Measurements from ENCODE around the gene CSMD2.

Gene CSMD2

GRCh38 chr1:33895976-33896375 is 269.1 kb downstream of the CSMD2 start:
- no peak for DNase-seq

- DNase-seq, result no peak
Measured at GRCh38 chr1:33895396-33895795, 269.6 kb downstream of the CSMD2 start.

GRCh38 chr1:33893147-33893830 is 271.7 kb downstream of the CSMD2 start:
- DNase-seq, result no peak

DNA sequence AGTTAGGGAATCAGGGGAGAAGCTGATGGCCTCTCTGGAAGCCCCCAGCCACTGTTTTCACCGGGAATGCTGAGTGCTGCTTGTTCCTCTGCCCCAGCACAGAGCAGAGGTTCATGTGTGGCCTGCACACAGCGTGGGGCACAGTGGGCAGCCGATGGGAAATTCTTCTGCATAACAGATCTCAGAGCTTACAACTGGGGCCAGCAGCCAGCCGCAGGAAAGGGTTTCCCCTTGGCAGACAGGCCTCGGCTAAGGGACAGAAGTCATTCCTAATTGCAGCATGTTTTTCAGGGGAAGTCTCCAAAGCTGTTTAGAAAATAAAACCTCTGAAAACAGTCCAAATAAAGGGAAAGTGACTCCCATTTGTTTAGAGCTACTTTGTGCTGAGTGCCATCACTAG is 278.5 kb downstream of the CSMD2 start:
- no peak for DNase-seq

- DNase-seq, result no peak
Measured at GRCh38 chr1:33880305-33880704, 284.7 kb downstream of the CSMD2 start.

DNA sequence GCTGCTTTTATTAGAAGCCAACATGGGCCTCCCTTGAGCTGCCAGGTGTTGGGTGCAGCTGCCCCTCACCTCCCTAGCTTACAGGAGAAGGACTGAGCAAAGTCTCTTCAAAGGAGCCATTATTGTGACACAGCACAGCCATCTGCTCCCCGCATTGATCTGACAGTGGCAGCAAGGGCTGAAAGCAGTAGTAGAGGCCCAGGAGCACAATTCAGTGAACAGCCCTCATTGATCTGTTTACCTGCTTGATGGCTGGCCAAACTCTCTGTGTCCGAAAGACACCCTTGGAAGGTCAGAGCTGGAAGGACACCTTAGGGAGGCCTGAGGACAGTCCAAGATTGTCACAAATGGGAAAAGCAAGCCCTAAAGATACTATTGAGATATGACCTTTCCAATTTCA is 286.6 kb downstream of the CSMD2 start:
- DNase-seq, result no peak

DNA sequence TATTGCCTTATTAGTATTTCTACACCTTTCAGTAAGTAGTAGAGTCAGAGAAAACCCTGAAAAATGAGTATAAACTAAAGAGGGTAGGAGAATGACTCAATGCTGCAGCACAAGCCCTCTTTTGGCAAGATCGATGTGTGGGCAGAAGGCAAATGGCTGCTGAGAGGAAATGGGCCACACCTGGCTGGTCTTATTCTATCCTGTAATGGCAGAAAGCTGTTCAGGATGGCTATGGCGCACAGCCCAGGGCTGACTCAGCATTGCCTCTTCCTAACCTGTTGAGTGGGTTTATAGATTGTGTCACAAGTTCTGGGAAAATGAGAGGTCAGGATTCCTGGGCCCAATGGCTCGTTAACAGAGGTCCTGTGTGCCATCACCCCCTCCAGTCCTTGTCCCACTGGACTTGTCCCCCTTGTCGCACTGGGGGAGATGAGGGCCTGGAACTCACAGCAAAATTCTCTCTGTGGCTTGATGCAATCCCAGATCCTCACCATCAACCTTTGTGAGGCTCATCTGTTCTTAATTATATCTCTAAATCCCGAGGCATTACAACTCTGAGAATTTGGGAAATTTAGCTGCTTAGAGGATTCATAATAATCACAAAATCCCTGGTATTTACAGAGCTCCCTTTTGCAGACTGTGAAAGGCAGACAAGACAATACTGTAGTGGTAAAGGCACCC is 287.9 kb downstream of the CSMD2 start:
- DNase-seq, result no peak

DNA sequence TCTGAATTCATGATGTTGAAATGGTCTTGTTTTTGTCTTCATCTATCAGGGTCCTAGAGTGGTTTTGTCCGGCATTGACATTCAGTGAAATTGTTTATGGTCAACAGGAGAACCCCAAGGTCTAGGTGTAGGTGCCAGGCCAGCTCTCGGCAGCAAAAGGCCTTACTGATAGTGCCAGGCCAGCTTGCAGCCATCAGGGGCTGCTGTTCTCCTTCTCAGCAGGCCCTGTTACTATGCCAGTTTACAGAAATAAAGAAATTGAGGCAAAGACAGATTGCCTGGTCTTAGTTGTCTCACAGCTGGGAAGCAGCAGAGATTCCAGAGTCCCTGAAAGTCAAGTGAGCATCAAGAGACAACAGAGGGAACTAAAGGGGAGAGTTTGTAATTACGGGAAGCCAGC is 289.2 kb downstream of the CSMD2 start:
- DNase-seq, result no peak

- no peak for DNase-seq
Measured at GRCh38 chr1:33874636-33875035, 290.4 kb downstream of the CSMD2 start.

GRCh38 chr1:33872683-33873082 is 292.3 kb downstream of the CSMD2 start:
- peak; percentile 42 for DNase-seq

GRCh38 chr1:33872275-33872674 is 292.8 kb downstream of the CSMD2 start:
- no peak for DNase-seq

DNA sequence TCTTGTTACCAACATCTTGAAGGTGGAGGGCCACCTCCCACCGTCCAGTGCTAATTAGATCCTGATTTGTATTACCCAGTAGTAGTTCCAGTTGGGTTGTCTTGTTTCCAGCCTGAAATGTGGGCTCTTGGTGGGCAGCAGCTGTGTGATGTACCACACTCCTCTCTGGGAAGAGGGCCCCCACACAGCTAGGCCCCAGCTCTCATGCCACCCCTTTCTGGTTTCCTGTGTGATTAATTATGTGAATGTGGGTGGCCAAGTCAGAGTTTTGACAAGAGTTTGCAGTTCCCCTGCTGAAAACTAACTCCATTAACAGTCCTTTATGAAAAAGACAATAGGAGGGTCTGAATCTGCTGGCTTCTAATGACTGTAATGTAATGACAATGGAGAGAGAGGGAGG is 297.3 kb downstream of the CSMD2 start:
- no peak for DNase-seq

- peak; percentile 92 for DNase-seq
Measured at GRCh38 chr1:33866281-33866680, 298.7 kb downstream of the CSMD2 start.

DNA sequence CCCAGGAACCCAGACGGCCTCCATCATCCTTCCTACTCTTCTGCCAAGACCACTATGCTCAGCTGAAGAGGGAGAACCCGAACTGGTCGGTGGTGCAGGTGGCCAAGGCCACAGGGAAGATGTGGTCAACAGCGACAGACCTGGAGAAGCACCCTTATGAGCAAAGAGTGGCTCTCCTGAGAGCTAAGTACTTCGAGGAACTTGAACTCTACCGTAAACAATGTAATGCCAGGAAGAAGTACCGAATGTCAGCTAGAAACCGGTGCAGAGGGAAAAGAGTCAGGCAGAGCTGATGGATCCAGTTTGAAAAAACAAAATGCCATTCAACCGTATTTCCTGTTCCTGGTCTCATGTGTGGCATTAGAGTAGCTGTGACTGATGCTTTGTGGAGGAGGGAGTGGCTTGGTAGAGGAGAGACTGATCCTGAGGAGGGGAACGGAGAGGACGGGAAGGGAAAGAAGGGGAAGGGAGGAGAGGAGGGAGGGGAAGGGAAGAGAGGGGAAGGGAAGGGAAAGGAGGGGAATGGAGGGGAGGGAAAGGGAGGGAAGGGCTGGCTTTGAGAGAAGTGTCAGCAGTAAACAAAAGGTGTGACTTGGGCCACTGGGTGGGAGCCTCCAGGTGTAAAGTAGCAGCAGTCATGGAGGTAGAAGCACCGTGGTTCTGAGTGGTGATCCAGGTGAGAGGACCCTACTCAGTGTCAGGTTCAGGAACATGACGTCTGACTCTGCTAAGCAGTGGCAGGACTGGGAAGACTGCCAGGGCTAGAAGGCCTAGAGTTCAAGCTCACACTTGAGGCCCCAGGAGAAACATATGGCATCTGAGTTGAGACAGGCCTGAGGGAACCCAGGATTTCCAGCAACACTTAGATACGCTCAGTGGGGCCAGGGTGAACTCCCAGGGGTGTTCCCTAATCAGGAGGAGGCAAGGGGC is 300.3 kb downstream of the CSMD2 start:
- peak; percentile 81 for DNase-seq

DNA sequence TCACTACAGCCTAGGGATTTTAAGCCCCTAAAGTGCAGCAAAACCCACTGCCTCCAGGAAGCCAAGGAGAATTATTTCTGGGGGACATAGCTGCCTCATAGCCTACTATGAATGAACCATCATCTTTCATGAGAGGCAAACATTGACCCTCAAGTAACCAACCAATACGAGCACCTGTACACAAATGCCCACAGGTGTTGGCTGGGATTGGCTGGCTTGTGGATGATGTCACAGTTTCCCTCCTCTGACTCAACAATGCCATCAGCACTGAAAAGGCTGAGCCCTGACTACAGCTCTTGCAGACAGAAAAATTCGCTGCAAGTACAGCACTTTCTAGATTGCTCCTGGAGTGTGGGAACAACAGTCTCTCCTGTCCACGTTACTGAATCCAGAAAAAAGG is 301.3 kb downstream of the CSMD2 start, which contains the start of gene HMGB4:
TSS of gene HMGB4 (plus strand) at position 301 of the 400 bp plus-strand sequence. CDS start 113 bp downstream, outside the sequence.
- DNase-seq, result no peak

DNA sequence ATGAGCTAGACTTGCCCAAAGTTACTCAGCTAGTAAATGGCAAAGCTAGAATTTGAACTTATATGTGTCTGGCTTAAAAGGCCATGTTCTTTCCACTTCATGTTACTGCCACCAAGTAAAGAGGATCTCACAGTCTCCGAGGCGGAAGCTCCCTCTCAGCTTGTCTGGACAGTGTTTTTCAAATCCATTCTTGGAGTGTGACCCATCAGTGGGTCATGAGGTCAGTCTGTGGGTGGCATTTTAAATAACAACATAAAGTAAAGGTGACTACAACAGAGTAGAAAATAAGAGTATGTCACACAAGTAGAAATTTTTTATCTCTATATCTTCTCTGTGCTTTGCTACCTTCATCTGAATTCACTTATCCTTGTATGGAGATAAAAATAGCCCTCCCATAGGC is 304.4 kb downstream of the CSMD2 start:
- DNase-seq, result no peak

DNA sequence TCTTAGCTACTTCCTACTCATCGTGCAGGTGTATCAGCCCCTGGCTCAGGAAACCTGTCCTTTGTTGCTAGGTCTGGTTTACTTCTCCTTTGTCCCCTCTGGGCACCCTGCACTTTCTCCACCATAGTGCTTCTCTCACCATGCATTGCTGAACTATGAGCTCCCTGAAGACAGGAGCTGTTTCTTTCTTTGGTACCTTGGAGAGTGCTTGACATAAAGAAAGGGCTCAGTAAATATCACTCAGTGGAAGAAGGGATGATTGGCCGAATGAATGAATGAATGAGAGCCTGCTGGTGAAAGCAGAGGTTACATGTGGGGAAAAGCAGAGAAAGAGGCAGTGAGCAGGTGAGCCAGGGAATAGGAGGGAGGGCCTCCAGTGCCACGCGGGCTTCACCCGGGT is 310.9 kb downstream of the CSMD2 start:
- DNase-seq, result no peak

GRCh38 chr1:33853431-33853830 is 311.6 kb downstream of the CSMD2 start:
- peak; percentile 22 for DNase-seq

- DNase-seq, result no peak
Measured at GRCh38 chr1:33852711-33853110, 312.3 kb downstream of the CSMD2 start.

DNA sequence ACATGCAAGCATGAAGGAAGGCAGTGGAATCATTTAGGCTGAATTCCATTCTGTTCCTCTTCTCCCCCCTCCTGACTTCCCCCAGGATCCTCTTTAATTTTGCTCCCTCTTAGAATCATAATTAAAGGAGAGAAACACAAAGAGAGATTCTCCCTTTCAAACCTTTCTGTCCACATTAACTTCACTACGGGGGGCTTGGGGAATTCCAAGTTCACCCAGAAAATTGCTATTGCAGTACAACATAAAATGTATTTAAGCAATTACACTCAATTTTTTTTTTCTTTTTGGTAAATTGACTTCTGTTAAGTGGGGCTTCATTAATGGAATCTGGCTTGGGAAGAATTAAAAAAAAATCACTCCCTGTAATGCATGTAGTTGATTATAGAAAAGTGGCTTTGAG is 314.5 kb downstream of the CSMD2 start:
- DNase-seq, result no peak

DNA sequence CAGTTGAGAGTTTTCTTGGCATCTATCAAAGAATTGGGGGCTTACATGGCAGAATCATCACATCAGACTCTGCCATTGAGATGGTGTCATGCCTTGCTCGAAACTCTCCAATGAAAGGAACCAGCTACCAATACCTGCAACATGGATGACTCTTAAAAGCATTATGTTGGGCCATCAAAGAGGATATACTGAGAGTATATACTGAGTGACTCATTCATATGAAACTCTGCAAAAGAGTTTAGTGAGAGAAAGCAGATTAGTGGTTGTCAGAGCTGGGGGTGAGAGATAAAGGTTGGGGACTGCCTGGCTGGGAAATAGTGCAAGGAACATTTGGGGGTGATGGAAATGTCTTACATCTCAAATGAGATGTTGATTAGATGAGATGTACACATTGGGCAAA is 315.8 kb downstream of the CSMD2 start:
- no peak for DNase-seq

- no peak for DNase-seq
Measured at GRCh38 chr1:33848205-33848937, 316.7 kb downstream of the CSMD2 start.

GRCh38 chr1:33846861-33847260 is 318.2 kb downstream of the CSMD2 start:
- DNase-seq, result no peak

Measured in DMS79 treated with DMSO at 0.1 percent for 48 hours (cell line).